H9 (cell line): ENCODE measurements around the gene HDGFL3. TPM values are rescaled to one million over a fixed set of nuclear protein-coding genes. Genes with fewer than 3 reads are reported as not detected.

Source experiments
- DNase-seq: peaks from one replicate; pipeline ENCODE4 v3.0.0-alpha.2; 2017
- H2AFZ ChIP-seq: one replicate; pipeline ENCODE4 v1.6.1; 2013; ENCODE audit warnings: mild to moderate bottlenecking, low read length, control low read depth, moderate library complexity
- H2AK5ac ChIP-seq: 2 replicates; pipeline ENCODE4 v1.6.1; 2013; ENCODE audit warnings: low read length, control low read depth, mixed read lengths; ENCODE audit not compliant: insufficient read length
- H2BK120ac ChIP-seq: one replicate; pipeline ENCODE4 v1.6.1; 2013; ENCODE audit warnings: low read depth, mild to moderate bottlenecking, low read length, control low read depth, inconsistent platforms; ENCODE audit not compliant: poor library complexity, severe bottlenecking
- H2BK12ac ChIP-seq: 2 replicates; pipeline ENCODE4 v1.6.1; 2013; ENCODE audit warnings: low read length, control low read depth, mixed read lengths, low read depth; ENCODE audit not compliant: insufficient read length
- H2BK15ac ChIP-seq: 2 replicates; pipeline ENCODE4 v1.6.1; 2013; ENCODE audit warnings: low read depth, low read length, control low read depth
- H2BK20ac ChIP-seq: one replicate; pipeline ENCODE4 v1.6.1; 2013; ENCODE audit warnings: low read depth, mild to moderate bottlenecking, low read length, control low read depth, inconsistent platforms; ENCODE audit not compliant: poor library complexity, severe bottlenecking
- H2BK5ac ChIP-seq: 2 replicates; pipeline ENCODE4 v1.6.1; 2013; ENCODE audit warnings: low read length, control low read depth, mixed read lengths; ENCODE audit not compliant: insufficient read length
- H3K14ac ChIP-seq: 2 replicates; pipeline ENCODE4 v1.6.1; 2013; ENCODE audit warnings: low read length, control low read depth; ENCODE audit not compliant: insufficient read depth
- H3K18ac ChIP-seq: 2 replicates; pipeline ENCODE4 v1.6.1; 2013; ENCODE audit warnings: low read depth, mild to moderate bottlenecking, mixed read lengths, low read length, control low read depth; ENCODE audit not compliant: insufficient read length
- H3K23ac ChIP-seq: 2 replicates; pipeline ENCODE4 v1.6.1; 2013; ENCODE audit warnings: low read length, control low read depth, mixed read lengths, low read depth; ENCODE audit not compliant: insufficient read length
- H3K23me2 ChIP-seq: 2 replicates; pipeline ENCODE4 v1.6.1; 2013; ENCODE audit warnings: low read depth, mild to moderate bottlenecking, mixed read lengths, low read length, control low read depth; ENCODE audit not compliant: insufficient read length, poor library complexity, severe bottlenecking
- H3K27ac ChIP-seq: 2 replicates; pipeline ENCODE4 v1.5.1; 2013; ENCODE audit warnings: low read length, control low read depth, mixed read lengths, low read depth; ENCODE audit not compliant: insufficient read length
- H3K27me3 ChIP-seq: 2 replicates; pipeline ENCODE4 v1.6.1; 2013; ENCODE audit warnings: low read length, control low read depth, inconsistent platforms; ENCODE audit not compliant: insufficient read depth
- H3K4ac ChIP-seq: 2 replicates; pipeline ENCODE4 v1.6.1; 2013; ENCODE audit warnings: low read depth, mild to moderate bottlenecking, control low read depth, inconsistent platforms, low read length, moderate library complexity
- H3K4me1 ChIP-seq: 2 replicates; pipeline ENCODE4 v1.6.1; 2013; ENCODE audit warnings: low read length, control low read depth, inconsistent platforms; ENCODE audit not compliant: insufficient read depth
- H3K4me2 ChIP-seq: 2 replicates; pipeline ENCODE4 v1.6.1; 2013; ENCODE audit warnings: low read length, control low read depth, mixed read lengths; ENCODE audit not compliant: insufficient read length, insufficient read depth
- H3K56ac ChIP-seq: 2 replicates; pipeline ENCODE4 v1.6.1; 2013; ENCODE audit warnings: low read depth, mild to moderate bottlenecking, mixed read lengths, low read length, control low read depth; ENCODE audit not compliant: insufficient read length
- H3K79me1 ChIP-seq: 2 replicates; pipeline ENCODE4 v1.6.1; 2013; ENCODE audit warnings: low read depth, mild to moderate bottlenecking, moderate library complexity, low read length, control low read depth, inconsistent platforms; ENCODE audit not compliant: insufficient read depth, poor library complexity, severe bottlenecking
- H3K79me2 ChIP-seq: 2 replicates; pipeline ENCODE4 v1.6.1; 2013; ENCODE audit warnings: low read length, control low read depth, inconsistent platforms; ENCODE audit not compliant: insufficient read depth
- H3K9ac ChIP-seq: 2 replicates; pipeline ENCODE4 v1.6.1; 2013; ENCODE audit warnings: low read length, control low read depth, mixed read lengths; ENCODE audit not compliant: insufficient read length; ENCODE audit errors: extremely low read depth
- H3K9me3 ChIP-seq: one replicate; pipeline ENCODE4 v1.6.1; 2013; ENCODE audit warnings: low read depth, low read length, inconsistent platforms; ENCODE audit not compliant: control insufficient read depth
- H3T11ph ChIP-seq: one replicate; pipeline ENCODE4 v1.6.1; 2013; ENCODE audit warnings: mild to moderate bottlenecking, low read length, control low read depth, inconsistent platforms
- H4K20me1 ChIP-seq: one replicate; pipeline ENCODE4 v1.6.1; 2013; ENCODE audit not compliant: control insufficient read depth, insufficient read length, insufficient read depth
- H4K5ac ChIP-seq: 2 replicates; pipeline ENCODE4 v1.6.1; 2013; ENCODE audit warnings: low read depth, mild to moderate bottlenecking, mixed read lengths, low read length, control low read depth; ENCODE audit not compliant: insufficient read length
- H4K8ac ChIP-seq: replicated peaks from 2 replicates; pipeline ENCODE4 v1.6.1; 2013; ENCODE audit warnings: low read length, control low read depth, mixed read lengths, low read depth; ENCODE audit not compliant: insufficient read length
- H4K91ac ChIP-seq: 2 replicates; pipeline ENCODE4 v1.6.1; 2013; ENCODE audit warnings: low read depth, mild to moderate bottlenecking, moderate library complexity, mixed read lengths, low read length, control low read depth; ENCODE audit not compliant: insufficient read length
- H3K27ac Mint-ChIP-seq, 3 experiments: 2 replicates in 2 of 3; 3 replicates in 1 of 3; pipeline ENCODE4 v1.8.0; 2020 to 2021; ENCODE audit warnings: mixed read lengths in 3 of 3, mild to moderate bottlenecking in 1 of 3, moderate library complexity in 1 of 3
- H3K27me3 Mint-ChIP-seq: 2 replicates; pipeline ENCODE4 v1.8.0; 2021; ENCODE audit warnings: low read depth, mild to moderate bottlenecking, moderate library complexity, mixed read lengths
- H3K36me3 Mint-ChIP-seq, 3 experiments: 2 replicates in 2 of 3; 3 replicates in 1 of 3; pipeline ENCODE4 v1.8.0; 2020 to 2021; ENCODE audit warnings: low read depth in 3 of 3, mixed read lengths in 3 of 3; ENCODE audit not compliant: insufficient read depth in 1 of 3
- H3K4me1 Mint-ChIP-seq, 2 experiments: 2 replicates each; pipeline ENCODE4 v1.8.0; 2020; ENCODE audit warnings: mixed read lengths in 2 of 2
- H3K4me3 Mint-ChIP-seq, 2 experiments: 2 replicates in 1 of 2; 3 replicates in 1 of 2; pipeline ENCODE4 v1.8.0; 2020 to 2021; ENCODE audit warnings: mild to moderate bottlenecking in 2 of 2, mixed read lengths in 2 of 2, moderate library complexity in 1 of 2
- H3K9me3 Mint-ChIP-seq, 2 experiments: 2 replicates in 1 of 2; 3 replicates in 1 of 2; pipeline ENCODE4 v1.8.0; 2020; ENCODE audit warnings: mild to moderate bottlenecking in 2 of 2, mixed read lengths in 2 of 2, moderate library complexity in 1 of 2
- WGBS: extraction: QIAGEN DNeasy Blood & Tissue Kit; methylation state at CpG from one replicate; pipeline ENCODE4 v1.1.7; 2013; ENCODE audit warnings: missing lambda C conversion rate, low lambda C conversion rate, mixed read lengths; ENCODE audit not compliant: insufficient read length; ENCODE audit errors: extremely low coverage; 5-methylcytosine and 5-hydroxymethylcytosine counted together
- total RNA-seq: library from RNA; stranded (reverse); gene quantifications from 2 replicates; pipeline ENCODE4 v1.2.1, GENCODE V29; 2021
- TF ChIP-seq, protein P1 (sequence below): fragments of 200-600 bp; sonication (generic); conservative IDR thresholded peaks from 3 replicates; pipeline ENCODE4 v1.8.0; 2021; ENCODE audit warnings: antibody characterized with exemption, mild to moderate bottlenecking

HDGFL3 gene
- total RNA-seq, 1 experiment from 2014 or later = 120 TPM

DNA sequence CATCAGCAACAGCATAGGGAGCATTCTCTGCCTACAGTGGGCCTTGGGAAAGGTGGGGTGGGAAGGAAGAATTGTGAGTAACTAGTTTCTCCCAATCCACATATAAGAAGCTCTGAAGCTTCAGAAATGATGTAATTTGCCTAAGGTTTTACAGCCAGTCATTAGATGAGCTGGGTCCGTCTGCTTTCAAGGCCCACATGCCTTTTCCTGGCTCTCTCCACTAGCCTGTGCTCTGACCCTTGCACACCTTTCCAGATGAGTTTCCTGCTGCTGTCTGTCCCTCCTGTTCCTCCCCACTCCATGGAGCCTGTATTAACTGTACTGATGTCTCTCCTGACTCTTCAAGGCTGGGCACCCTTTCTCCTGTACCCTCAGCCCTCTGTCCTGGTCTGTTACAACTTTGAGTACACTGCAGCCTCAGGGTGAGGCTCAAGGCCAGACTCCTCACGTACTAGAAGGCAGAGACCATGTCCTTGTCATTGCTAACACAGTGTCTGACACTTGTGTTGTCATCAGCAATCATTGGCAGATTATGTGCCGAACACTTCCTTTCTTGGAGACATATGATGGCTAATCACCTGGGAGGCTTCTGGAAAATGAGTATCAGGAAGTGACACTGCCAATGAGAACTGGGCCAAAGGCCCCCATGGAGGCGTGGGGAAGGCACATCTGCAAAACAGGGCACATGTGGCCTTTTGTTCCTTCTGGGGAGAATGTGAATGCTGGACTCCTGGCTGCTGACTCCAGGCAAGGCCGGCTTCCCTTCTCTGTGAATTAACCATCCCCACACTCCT, 93.5 kb downstream of the HDGFL3 start:
- Histone ChIP-seq H3K23ac (no peak overlapping the region), H2BK5ac (no peak overlapping the region), H2AK5ac (no peak overlapping the region), H3K9ac (no peak overlapping the region), H3K79me2 (no peaks in the 10 kb centered on the region), H4K91ac (no peak overlapping the region), H3K4me1 (no peaks in the 10 kb centered on the region), H2BK120ac (no peak overlapping the region), H3K18ac (no peak overlapping the region), H3K23me2 (no peaks in the 10 kb centered on the region), H3K14ac (no peak overlapping the region), H3K9me3 (no peaks in the 10 kb centered on the region), H4K8ac (no peak overlapping the region), H4K20me1 (no peaks in the 10 kb centered on the region), H3K4me2 (no peak overlapping the region), H4K5ac (no peak overlapping the region), H3K27me3 (no peaks in the 10 kb centered on the region), H2AFZ (no peak overlapping the region), H3K27ac (no peak overlapping the region), H2BK12ac (no peak overlapping the region), H3K4ac (no peak overlapping the region), H3K79me1 (no peaks in the 10 kb centered on the region), H2BK20ac (no peak overlapping the region), H3K56ac (no peak overlapping the region), H2BK15ac (no peak overlapping the region), H3T11ph (no peak overlapping the region)
- H3K36me3 Mint-ChIP-seq = peaks cover 0 to 4% (median 0%) of the 10 kb centered on the region in 3 experiments; a peak in 3 of 7 replicates
- no peak for DNase-seq
- H3K27ac Mint-ChIP-seq = peak overlapping the region in 1 of 3 experiments; percentile 60; a peak in 1 of 7 replicates
- peaks cover 15% of the 10 kb centered on the region for H3K27me3 Mint-ChIP-seq
- H3K4me3 Mint-ChIP-seq = peak overlapping the region in 1 of 2 experiments; percentile 9; a peak in 1 of 5 replicates
- TF ChIP-seq, protein P1, sequence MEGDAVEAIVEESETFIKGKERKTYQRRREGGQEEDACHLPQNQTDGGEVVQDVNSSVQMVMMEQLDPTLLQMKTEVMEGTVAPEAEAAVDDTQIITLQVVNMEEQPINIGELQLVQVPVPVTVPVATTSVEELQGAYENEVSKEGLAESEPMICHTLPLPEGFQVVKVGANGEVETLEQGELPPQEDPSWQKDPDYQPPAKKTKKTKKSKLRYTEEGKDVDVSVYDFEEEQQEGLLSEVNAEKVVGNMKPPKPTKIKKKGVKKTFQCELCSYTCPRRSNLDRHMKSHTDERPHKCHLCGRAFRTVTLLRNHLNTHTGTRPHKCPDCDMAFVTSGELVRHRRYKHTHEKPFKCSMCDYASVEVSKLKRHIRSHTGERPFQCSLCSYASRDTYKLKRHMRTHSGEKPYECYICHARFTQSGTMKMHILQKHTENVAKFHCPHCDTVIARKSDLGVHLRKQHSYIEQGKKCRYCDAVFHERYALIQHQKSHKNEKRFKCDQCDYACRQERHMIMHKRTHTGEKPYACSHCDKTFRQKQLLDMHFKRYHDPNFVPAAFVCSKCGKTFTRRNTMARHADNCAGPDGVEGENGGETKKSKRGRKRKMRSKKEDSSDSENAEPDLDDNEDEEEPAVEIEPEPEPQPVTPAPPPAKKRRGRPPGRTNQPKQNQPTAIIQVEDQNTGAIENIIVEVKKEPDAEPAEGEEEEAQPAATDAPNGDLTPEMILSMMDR = no peak
- WGBS = no CpG with 5 or more reads among the region's 5 CpGs
- peaks cover 0 to 6% of the 10 kb centered on the region in 2 experiments; a peak in 2 of 5 replicates for H3K9me3 Mint-ChIP-seq
- H3K4me1 Mint-ChIP-seq = peaks cover 0 to 10% of the 10 kb centered on the region in 2 experiments; a peak in 1 of 4 replicates
